RPMI7951 (cell line): ENCODE results near the gene CNTN5. TPM values are rescaled to one million over a fixed set of nuclear protein-coding genes. Genes with fewer than 3 reads are reported as not detected.
"Not testable (repeated sequence)": the region's sequence is repeated elsewhere in the genome, so short reads cannot be mapped to it uniquely, and the experiment has no call there.

Experiments
- DNase-seq: peaks from one replicate; pipeline ENCODE4 v3.0.0-alpha.2; 2012; ENCODE audit warnings: low read depth
- total RNA-seq: library from RNA; depleted of rRNA; stranded (reverse); fragments of >200 nt; shearing (Covaris generic); gene quantifications from 2 replicates; pipeline ENCODE4 v1.2.3, GENCODE V29; 2014

Gene CNTN5
- total RNA-seq, 1 experiment from 2014 or later = not detected

DNA sequence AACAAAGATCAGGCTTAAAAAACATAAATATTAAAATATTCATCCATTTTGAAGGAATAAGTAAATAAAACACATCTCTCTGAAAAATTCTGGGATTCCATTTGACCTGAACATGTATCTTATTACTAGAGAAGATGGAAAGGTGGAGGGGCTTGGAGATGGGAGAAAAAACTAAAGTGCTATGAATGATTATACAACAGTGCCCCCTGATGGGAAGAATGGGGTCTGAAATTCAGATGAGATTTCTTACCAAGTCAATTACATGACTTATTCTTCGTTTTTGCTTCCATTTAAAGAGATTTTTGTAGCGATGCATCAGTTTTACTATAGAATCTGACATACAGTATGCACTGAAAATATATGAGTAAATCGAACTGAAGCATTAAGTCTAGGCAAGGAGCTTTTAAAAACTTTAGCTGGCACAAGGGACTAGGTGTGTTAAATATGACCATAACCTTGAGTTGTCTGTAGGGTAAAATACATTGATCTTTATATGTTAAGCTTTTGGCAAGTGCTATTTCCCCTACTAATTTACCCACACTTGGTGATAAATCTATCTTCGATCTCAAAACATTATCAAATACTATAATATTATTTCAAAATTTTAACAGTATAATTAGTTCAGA lies 718.8 kb downstream of the CNTN5 start:
- DNase-seq = peak; percentile 10

DNA sequence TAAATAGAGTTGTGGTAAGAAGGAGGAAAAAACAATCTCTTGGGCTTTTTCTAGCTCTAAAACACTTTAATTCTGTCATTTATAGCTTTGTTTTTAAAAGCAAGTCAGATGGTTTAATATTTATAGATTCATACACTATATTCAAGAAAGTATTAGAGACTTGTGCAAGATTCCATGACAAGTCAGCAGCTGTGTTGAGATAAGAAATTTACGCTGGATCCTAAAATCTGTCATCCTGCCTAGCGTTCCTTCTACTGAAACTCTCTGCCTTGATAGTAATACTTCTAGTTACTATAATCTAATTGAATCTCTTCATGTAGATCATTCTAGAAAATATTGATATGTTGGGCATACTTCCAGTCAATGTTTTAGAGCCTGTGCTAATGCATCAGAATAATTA lies 721.8 kb downstream of the CNTN5 start:
- DNase-seq = no peak

DNA sequence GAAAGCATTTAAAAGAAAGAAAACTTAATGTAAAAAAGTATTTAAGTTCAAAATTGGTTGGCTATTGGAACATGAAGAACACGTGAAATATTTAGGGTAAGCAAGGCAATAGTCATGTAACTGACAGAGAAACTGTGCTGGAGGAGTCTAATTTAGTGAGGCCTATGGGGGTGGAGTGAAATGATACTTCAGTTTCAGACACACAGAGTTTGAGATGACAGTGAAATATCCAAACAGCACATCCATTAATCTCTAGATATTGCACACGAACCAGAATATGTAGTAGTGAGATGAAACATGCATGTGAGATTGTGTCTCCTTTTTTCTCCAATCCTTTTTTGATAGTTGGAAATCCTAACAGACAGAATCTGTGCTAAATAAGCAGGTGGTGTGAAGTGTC lies 739.0 kb downstream of the CNTN5 start:
- DNase-seq = no peak

DNA sequence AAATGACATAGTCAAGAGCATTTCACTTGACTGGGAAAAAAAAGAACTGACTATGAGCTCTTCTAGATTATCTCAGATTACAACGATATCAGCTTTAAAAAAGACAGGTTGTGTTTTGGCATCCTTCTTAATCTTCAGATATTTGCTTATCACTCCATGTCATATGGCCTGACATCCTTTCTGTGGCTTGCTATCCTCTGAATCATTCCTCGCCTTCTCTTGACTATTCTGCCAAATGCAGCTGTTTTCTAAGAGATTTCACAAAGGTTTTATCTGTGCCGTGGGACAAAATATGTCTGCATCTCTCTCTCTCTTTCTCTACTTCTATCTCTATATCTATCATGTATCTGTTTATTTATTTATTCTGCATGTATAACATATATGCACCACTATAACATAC lies 746.1 kb downstream of the CNTN5 start:
- no peak for DNase-seq

DNA sequence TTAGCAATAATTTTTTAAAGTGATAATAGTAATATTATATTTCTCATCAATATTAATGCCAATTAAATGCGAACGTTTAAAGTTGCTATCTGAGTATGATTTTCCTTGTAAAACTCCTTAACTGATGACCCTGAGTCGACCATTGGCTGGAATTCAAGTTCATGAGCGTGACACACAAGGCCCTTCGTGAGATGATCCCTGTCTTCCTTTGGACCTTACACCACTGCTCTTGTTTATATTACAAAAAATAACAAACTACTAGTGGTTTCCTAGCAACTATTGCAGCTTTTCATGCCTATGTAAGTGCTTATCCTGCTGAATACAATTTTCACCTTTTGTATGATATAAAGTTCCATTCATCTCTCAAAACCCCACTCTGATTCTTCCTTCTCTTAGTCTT lies 752.9 kb downstream of the CNTN5 start:
- DNase-seq = peak; percentile 1

DNA sequence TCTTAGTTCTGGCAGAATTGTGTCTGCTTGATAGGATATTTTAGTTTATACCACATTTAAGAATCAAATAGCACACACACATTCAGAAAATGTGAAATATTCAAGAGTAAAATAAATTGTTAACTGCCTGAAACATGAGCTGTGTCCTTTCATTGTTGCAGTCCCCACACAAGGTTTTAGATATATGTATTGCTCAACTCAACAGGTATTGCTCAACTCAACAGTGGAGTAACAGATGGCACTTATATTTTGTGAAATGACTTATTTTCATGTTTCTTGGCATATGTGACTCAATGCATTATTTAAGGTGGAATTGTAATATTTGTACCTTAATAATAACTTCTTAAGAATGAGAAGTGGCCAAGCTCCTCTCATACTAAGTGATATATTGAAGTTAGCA lies 760.3 kb downstream of the CNTN5 start:
- no peak for DNase-seq

DNA sequence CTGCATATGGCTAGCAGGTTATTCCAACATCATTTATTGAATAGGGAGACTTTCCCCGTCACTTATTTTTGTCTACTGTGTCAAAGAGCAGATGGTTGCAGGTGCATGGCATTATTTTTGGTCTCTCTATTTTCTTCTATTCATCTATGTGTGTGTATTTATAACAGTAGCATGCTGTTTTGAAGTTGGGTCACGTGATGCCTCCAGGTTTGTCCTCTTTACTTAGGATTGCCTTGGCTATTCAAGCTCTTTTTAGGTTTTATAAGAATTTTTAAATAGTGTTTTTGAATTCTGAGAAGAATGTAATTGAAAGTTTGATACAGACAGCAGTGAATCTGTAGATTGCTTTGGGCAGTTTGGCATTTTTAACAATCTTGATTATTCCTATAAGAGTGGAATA lies 770.6 kb downstream of the CNTN5 start:
- DNase-seq = no peak

DNA sequence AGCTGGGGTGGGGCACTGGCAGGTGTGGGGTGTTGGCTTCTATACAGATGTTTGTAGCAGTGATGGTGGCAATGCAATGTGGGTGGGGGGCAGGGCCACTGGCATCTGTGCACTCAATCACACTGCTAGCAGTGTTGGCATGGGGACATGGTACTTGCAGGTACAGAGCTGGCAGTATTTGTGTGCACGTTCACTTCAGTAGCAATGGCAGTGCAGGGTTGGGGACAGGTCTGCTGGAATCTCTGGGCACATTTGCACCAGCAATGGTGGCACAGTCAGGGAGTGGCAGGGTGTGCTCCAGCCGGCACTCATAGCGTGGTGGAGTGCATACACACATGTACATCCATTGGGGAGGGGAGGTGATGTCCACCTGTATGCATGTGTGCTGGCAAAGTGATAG lies 775.2 kb downstream of the CNTN5 start:
- no peak for DNase-seq

DNA sequence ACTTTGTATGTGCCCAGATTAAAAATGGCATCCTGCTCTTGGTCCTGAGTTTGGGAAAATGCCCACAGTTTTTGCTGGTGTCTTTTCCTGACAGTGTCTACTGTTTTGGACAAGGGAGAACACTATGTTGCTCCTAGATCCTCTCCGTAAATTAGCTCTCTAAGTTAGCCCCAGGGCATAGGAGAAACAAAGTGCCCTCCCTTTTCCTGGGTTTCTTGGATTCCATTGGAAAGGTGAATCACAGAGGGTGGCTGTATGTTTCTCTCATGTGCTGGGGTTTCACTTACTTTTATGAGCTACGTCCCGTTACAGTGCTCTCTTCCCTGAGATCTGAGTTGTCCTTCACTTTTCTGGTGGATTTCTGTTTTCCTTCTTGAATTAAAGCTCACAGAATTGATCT lies 782.8 kb downstream of the CNTN5 start:
- DNase-seq = no peak

DNA sequence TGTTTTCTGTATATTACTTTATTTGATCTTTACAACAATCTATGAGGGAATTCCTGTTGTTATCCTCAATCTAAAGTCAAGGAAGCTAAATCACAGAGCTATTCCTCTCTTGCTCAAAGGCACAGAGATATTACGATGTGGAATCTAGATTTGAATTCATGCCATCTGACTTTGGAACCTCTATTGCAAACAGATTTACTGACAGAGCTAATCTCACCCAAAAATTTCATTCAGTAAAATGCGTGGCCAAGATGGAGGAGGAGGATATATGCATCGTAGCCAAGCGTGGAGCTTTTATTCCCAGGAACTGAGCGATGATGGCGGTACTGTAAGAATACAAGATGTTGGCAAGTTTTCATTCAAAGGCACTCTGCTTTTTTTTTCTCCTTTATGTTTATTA lies 791.8 kb downstream of the CNTN5 start:
- no peak for DNase-seq

DNA sequence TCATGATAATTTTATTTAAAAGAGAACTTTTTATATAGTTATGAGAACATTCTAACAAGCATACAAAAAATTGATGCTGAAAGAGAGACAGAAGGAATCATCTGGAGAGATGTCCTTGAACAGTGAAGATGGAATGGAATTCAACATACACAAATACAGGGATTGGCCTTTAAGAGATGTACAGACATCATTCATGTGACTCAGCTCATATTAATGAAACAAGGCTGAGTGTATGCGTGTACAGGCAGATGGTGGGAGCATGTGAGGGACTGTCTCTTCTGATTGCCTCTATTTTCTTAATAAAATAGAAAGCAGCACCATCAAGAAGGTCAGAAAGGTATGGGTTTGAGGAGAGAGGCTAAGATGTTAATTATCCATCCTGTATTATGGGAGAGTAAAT lies 793.3 kb downstream of the CNTN5 start:
- no peak for DNase-seq

DNA sequence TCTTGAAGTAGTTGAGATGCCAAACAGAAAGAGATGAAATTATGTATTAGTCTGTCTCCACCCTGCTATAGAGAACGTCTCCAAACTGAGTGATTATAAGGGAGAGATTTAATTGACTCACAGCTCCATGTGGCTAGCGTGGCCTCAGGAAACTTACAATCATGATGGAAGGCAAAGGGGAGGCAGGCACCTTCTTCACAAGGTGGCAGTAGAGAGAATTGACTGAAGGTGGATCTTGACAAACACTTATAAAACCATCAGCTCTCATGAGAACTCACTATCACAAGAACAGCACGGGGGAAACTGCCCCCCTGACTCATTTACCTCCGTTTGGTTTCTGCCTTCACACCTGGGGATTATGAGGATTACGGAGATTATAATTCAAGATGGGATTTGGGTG lies 794.0 kb downstream of the CNTN5 start:
- DNase-seq = no peak

DNA sequence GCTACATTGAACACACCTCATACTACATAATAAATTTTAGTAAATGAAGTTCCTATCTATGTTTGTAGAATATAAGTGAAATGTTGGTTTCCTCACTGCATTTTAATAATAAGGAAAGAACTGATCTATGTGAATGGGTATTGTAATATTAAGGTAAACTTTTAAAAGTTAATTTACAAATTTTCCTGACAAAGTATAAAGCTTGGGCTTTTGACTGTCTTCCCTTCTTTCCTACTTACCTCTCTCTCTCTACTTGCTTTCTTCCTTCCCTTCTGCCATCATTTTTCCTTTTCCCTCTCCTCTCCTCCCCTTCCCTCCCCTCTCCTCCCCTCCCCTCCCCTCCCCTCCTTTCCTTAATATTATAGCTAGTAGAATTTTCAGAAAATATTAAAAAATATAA lies 798.2 kb downstream of the CNTN5 start:
- DNase-seq = no peak

DNA sequence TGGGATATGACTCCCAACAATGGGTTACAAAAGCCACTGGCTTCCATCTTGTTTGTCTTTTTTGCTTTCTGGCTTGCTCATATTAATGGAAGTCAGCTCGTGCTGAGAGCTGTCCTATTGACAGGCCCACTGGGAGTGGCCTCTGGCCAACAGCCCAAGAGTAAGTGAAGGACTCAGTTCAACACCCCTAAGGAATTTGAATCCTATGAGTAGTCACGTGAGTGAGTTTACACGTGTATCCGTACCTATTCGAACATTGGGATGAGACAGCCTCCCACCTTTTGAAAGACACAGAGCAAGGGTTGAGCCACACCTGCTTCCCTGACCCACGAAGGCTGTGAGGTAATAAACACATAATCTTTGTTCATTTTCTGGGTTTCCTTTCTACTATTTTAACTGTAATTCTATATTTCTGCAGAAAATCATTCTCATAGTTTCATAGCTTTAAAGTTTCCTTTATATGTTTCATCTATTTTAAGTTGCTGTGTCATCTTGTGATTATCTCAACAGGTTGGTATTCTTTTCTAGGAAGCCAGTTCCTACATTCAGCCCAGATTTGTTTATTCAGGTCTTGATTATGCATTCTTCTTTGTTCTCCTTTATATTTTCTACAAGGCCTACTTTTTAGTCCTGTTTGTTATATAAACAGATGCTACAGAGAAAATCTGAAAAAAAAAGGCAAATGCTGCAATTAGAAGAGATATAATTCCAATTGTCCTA lies 802.3 kb downstream of the CNTN5 start:
- no peak for DNase-seq

DNA sequence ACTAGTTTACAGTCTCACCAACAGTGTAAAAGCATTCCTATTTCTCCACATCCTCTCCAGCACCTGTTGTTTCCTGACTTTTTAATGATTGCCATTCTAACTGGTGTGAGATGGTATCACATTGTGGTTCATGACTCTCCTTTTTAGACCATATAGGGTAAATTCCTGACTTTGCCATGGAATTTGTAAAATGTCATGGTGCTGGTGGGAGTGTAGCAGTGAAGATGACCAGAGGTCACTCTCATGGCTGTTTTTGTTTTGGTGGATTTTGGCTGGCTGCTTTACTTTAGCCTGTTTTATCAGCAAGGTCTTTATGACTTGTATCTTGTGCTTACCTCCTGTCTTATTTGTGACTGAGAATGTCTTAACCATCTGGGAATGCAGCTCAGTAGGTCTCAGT lies 816.0 kb downstream of the CNTN5 start:
- not testable (repeated sequence) for DNase-seq

DNA sequence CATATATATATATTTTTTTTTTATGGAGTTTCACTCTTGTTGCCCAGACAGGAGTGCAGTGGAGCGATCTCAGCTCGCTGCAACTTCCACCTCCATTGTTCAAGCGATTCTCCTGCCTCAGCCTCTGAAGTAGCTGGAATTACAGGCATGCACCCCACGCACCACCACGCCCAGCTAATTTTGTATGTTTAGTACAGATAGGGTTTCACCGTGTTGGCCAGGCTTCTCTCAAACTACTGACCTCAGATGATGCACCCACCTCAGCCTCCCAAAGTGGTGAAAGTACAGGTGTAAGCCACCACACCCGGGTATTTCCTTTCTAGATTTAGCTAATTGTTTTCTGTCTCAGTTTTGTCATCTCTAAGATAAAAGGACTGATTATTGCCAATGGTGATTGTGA lies 821.1 kb downstream of the CNTN5 start:
- DNase-seq = no peak

DNA sequence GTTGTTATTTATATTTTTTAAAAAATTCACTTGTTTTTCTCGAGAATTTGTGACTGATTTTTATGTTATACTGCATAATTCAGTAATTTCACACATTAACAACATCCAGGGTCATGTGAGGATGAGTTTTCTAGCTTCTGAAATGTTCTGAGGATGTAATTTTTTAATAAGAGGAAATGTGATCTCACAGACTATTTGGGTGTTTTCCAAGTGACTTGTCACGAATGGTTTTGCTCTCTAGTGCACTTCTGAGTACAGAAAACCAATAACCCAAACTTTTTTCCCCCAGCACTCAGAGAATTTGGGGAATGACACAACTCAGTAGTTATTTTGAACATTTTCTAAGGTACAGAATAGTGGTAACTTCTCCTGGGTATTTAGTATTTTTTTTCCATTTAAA lies 845.2 kb downstream of the CNTN5 start:
- DNase-seq = no peak

DNA sequence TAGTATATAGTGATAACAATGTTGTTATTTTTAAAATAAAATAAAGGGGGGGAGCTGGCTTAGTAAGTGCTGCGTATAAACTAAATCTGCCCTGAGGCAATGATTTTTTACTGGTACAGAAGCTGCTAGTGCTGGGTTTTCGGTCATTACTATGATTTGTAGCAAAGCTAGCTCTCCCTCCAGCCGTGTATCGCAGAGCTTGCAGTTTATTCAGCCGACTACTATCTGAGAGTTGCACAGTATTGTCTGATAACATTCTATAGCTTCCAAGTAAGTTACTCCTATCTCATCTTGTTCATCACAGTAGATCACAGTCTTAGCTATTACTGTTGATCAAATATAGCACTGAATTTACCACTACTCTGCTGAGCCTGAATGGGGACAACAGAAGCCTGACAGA lies 860.9 kb downstream of the CNTN5 start:
- no peak for DNase-seq

DNA sequence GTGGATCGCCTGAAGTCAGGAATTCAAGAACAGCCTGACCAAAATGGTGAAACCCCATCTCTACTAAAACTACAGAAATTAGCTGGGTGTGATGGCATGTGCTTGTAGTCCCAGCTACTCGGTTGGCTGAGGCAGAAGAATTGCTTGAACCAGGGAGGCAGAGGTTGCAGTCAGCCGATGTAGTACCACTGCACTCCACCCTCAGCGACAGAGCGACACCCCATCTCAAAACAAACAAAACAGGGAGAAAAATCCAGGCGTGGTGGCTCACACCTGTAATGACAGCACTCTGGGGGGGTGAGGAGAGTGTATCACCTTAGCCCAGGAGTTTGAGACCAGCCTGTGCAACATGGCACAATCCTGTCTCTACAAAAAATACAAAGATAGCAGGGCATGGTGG lies 864.0 kb downstream of the CNTN5 start:
- DNase-seq = no peak

DNA sequence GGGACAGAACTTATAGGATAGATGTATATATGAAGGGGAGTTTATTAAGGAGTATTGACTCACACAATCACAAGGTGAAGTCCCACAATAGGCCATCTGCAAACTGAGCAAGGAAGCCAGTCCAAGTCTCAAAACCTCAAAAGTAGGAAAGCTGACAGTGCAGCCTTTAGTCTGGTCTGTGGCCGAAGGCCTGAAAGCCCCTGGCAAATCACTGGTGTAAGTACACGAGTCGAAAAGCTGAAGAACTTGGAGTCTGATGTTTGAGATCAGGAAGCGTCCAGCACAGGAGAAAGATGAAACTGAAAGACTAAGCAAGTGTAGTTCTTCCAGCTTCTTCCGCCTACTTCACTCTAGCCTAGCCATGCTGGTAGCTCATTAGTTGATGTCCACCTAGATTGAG lies 866.7 kb downstream of the CNTN5 start:
- no peak for DNase-seq

DNA sequence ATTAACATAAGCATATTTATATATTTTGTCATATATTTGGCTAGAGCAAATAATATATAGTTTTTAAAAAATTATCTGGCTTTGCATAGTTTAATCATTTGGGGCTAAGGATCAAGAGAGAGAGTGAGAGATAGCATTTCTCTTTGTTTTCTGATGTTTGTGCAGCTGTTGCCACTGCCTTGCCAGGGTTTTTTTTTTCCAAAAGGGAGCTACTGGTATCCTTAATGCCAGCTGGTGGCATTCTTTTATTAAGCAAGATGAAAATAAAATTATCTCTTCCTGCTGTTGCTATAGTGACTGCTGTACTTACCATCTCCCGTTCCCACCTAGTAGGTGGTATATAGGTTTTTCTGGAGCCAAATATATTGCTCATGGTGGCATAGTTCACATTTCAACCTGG lies 873.1 kb downstream of the CNTN5 start:
- DNase-seq = no peak

DNA sequence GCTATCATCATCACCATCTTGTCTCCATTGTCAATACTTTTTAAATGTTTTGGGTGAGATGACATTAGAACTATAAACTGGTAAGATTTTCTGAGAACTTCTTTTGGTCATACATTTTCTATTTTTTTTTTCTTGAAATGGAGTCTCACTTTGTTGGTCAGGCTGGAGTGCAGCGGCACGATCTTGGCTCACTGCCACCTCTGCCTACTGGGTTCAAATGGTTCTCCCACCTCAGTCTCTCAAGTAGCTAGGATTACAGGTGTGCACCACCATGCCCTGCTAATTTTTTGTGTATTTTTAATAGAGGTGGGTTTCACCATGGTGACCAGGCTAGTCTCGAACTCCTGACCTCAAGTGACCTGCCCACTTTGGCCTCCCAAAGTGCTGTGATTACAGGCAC lies 880.4 kb downstream of the CNTN5 start:
- no peak for DNase-seq

DNA sequence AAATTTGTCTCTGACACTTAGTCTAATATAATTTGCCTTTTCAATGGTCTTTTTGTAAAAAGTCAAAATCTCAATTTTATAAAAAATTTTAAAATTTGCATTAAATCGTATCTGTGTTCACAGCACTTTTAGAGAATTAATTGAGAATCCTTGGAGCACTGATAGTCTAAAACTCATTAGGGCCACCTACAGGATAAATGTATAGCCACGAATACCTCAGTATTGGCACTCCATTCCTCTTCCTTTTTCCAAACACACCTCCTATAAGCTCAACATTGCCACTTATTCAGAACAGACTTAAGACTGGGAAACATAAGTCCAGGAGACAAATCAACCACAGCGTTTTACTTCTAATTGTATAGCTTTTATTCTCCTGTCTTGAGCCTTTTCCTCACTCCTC lies 890.4 kb downstream of the CNTN5 start:
- no peak for DNase-seq

DNA sequence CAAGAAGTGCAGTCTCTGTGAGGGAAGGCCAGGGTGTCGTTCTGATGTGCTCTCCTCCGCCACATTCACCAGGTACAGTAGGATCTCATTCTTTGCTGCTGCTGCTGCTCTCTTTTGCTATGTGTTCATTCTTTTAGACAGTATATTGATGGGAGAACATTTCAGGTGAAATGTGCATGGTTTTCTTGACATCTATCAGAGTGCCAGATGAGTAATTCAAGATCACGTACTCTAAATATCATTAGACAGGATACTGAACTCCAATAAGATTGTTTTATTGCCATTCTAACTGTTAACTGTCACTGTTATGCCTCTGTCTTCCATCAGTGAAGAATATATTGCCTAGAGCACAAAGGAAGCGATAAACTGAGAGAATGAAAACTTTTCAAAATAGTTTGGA lies 895.3 kb downstream of the CNTN5 start:
- no peak for DNase-seq
